Smooth muscle cell (in vitro differentiated cells): ENCODE results near the gene HDAC4. TPM values are rescaled to one million over a fixed set of nuclear protein-coding genes. Genes with fewer than 3 reads are reported as not detected.

ENCODE experiments used
- DNase-seq: peaks from one replicate; lab custom pipeline; 2025; ENCODE audit not compliant: unreplicated experiment; lab: John Stamatoyannopoulos, UW
- H2AFZ ChIP-seq: fragments of 200-600 bp; sonication (generic); 2 replicates; pipeline ENCODE4 v1.6.0; 2016; ENCODE audit warnings: antibody characterized with exemption, low read depth, mild to moderate bottlenecking
- H3F3A ChIP-seq: fragments of 200-600 bp; sonication (generic); 2 replicates; pipeline ENCODE4 v1.6.0; 2017; ENCODE audit warnings: antibody characterized with exemption, low read depth
- H3K27ac ChIP-seq: fragments of 200-600 bp; sonication (generic); 2 replicates; pipeline ENCODE4 v1.5.1; 2016; ENCODE audit warnings: low read depth, mild to moderate bottlenecking
- H3K27me3 ChIP-seq: fragments of 200-600 bp; sonication (generic); 2 replicates; pipeline ENCODE4 v1.6.1; 2016; ENCODE audit warnings: low read depth, mild to moderate bottlenecking
- H3K36me3 ChIP-seq: fragments of 200-600 bp; sonication (generic); 2 replicates; pipeline ENCODE4 v1.5.1; 2016; ENCODE audit warnings: low read depth
- H3K4me1 ChIP-seq: fragments of 200-600 bp; sonication (generic); 2 replicates; pipeline ENCODE4 v1.5.1; 2016; ENCODE audit warnings: low read depth
- H3K4me2 ChIP-seq: fragments of 200-600 bp; sonication (generic); 2 replicates; pipeline ENCODE4 v1.6.0; 2016; ENCODE audit warnings: mild to moderate bottlenecking
- H3K4me3 ChIP-seq: fragments of 200-600 bp; sonication (generic); 2 replicates; pipeline ENCODE4 v1.5.1; 2016; ENCODE audit warnings: mild to moderate bottlenecking
- H3K79me2 ChIP-seq: fragments of 200-600 bp; sonication (generic); 2 replicates; pipeline ENCODE4 v1.6.0; 2016; ENCODE audit warnings: low read depth, mild to moderate bottlenecking
- H3K9ac ChIP-seq: fragments of 200-600 bp; sonication (generic); 2 replicates; pipeline ENCODE4 v1.6.0; 2016; ENCODE audit warnings: low read depth
- H3K9me3 ChIP-seq: fragments of 200-600 bp; sonication (generic); replicated peaks from 2 replicates; pipeline ENCODE4 v1.5.1; 2016; ENCODE audit warnings: low read depth
- H4K20me1 ChIP-seq: fragments of 200-600 bp; sonication (generic); 2 replicates; pipeline ENCODE4 v1.6.0; 2016; ENCODE audit warnings: low read depth
- WGBS: methylation state at CpG from one replicate; pipeline ENCODE4 v1.1.7; 2016; ENCODE audit warnings: low lambda C conversion rate; 5-methylcytosine and 5-hydroxymethylcytosine counted together
- polyA plus RNA-seq: library from polyadenylated mRNA; unstranded; fragments of >200 nt; fragmentation: Nextera tagmentation; extraction: Ambion mirVana; gene quantifications from 2 replicates; pipeline ENCODE4 v1.2.1, GENCODE V29; 2016
- total RNA-seq: library from RNA; depleted of rRNA; stranded (reverse); fragments of >200 nt; gene quantifications from 2 replicates; pipeline ENCODE4 v1.2.3, GENCODE V29; 2014
- TF ChIP-seq, protein P1 (sequence below): fragments of 200-600 bp; sonication (generic); IDR thresholded peaks from 2 replicates; pipeline ENCODE4 v1.5.1; 2017; ENCODE audit warnings: borderline replicate concordance, mild to moderate bottlenecking, antibody characterized with exemption; ENCODE audit not compliant: insufficient read depth, poor library complexity, severe bottlenecking

Gene HDAC4
- total and polyA plus RNA-seq, 2 experiments from 2014 or later: 6.2 to 35.7 TPM

DNA sequence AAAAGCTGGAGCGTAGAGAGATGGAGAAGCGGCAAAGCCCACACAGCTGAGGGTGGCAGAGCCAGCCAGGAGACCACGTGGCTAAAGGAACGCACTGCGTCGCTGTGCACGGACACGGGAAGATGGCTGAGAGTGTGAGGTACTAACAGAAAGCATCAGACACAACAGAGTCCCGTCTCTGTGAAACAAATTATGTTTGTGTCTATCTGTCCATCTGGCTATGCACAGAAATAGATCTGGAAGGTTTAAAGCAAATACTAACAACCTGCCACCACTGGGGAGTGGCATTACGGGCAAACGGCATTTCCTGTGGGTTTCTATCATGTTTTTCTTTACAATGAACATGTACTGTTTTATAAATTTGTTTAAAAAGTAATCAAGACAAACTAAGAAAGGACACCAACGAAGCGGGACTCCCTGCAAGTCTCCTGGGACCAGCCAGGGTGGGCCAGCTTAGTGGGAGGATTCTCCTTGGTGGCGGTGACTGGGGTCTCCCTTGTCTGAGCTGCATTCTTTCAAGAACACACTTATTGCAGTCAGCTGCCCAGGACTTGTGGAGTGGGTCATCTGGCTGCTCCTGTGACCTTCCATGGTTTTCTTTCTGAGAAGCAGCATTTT is 290.8 kb downstream of the HDAC4 start:
- H3K27ac ChIP-seq: no peak overlapping the region
- TF ChIP-seq, protein P1, sequence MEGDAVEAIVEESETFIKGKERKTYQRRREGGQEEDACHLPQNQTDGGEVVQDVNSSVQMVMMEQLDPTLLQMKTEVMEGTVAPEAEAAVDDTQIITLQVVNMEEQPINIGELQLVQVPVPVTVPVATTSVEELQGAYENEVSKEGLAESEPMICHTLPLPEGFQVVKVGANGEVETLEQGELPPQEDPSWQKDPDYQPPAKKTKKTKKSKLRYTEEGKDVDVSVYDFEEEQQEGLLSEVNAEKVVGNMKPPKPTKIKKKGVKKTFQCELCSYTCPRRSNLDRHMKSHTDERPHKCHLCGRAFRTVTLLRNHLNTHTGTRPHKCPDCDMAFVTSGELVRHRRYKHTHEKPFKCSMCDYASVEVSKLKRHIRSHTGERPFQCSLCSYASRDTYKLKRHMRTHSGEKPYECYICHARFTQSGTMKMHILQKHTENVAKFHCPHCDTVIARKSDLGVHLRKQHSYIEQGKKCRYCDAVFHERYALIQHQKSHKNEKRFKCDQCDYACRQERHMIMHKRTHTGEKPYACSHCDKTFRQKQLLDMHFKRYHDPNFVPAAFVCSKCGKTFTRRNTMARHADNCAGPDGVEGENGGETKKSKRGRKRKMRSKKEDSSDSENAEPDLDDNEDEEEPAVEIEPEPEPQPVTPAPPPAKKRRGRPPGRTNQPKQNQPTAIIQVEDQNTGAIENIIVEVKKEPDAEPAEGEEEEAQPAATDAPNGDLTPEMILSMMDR: no peak
- no peaks in the 10 kb centered on the region for H4K20me1 ChIP-seq
- no peak for DNase-seq
- H3K79me2 ChIP-seq: no peaks in the 10 kb centered on the region
- WGBS: 96% methylated on average over 14 of the region's 14 CpGs
- H3K9me3 ChIP-seq: no peaks in the 10 kb centered on the region
- no peaks in the 10 kb centered on the region for H3K4me1 ChIP-seq
- H3K4me2 ChIP-seq: no peak overlapping the region
- H3K27me3 ChIP-seq: no peaks in the 10 kb centered on the region
- no peaks in the 10 kb centered on the region for H3F3A ChIP-seq
- H2AFZ ChIP-seq: no peak overlapping the region
- H3K9ac ChIP-seq: no peak overlapping the region
- no peaks in the 10 kb centered on the region for H3K36me3 ChIP-seq
- no peak overlapping the region for H3K4me3 ChIP-seq

DNA sequence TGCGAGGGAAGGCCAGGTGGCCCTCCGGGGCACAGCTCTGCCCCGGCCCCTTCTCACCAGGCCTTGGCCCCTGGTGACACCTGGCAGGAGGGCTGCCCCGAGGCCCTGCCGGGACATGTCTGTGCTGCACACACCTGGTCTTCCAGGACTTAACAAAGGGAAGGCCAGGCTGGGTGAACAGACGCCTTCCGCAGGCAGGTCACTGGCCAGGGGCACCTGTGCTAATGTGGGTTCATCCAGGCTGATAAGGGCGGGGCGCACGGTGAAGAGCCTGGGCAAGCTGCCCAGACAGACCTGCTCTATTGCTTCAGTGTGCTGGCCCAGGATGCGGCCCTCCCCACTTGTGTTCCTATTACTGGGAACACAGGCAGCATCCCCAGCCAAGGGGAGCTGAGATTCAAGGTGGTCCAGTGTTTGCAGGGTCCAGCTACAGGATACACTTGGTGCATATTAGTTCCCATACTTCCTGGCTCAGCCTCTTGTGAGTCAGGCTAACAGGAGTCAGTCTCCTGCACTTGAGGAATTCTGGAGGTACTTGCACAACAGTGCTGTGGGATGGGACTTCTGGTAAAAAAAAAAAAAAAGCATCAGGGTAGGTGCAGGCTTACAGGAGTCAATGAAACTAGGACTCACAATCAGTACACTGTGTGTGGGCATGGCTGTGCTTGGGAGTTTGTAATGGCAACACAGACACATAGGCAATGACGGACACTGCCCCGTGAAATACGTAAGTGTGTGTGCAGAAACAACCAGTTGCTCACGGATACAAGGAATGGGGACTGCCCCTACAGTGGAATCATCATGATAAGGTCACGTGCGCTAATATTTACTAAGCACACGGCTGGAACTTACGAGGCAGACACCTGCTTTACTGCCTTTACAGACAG is 291.5 kb downstream of the HDAC4 start:
- Histone ChIP-seq H3K9me3 (no peaks in the 10 kb centered on the region), H3K79me2 (no peaks in the 10 kb centered on the region), H3K36me3 (no peaks in the 10 kb centered on the region), H3K4me3 (no peak overlapping the region), H3K4me1 (no peaks in the 10 kb centered on the region), H3K4me2 (no peak overlapping the region), H2AFZ (no peak overlapping the region), H3F3A (no peaks in the 10 kb centered on the region), H4K20me1 (no peaks in the 10 kb centered on the region), H3K9ac (no peak overlapping the region), H3K27me3 (no peaks in the 10 kb centered on the region), H3K27ac (no peak overlapping the region)
- TF ChIP-seq, protein P1: no peak
- 97% methylated on average over 19 of the region's 19 CpGs for WGBS
- DNase-seq: no peak

DNA sequence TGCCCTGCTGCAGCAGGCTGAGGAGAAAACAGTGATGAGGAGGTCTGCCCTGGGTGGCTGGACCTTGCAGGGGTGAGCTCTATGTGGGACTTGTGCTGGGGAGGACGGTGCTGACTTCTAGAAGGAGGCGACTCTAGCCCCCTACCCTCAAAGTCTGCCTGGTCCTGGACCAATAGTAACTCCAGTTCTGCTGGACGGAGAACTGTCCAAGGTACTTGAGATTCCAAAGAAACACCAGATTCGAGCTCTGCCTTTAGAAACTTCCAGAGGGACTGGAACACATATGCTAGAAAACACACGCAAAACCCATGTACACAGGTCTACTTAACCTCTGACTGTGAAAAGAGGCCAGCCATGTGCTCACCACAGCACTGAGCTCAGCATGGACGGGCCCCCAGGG is 292.4 kb downstream of the HDAC4 start:
- 79% methylated on average over 6 of the region's 6 CpGs for WGBS
- H2AFZ ChIP-seq: no peak overlapping the region
- no peaks in the 10 kb centered on the region for H3K36me3 ChIP-seq
- H3K4me1 ChIP-seq: no peaks in the 10 kb centered on the region
- H3K79me2 ChIP-seq: no peaks in the 10 kb centered on the region
- H3K4me2 ChIP-seq: no peak overlapping the region
- no peak overlapping the region for H3K27ac ChIP-seq
- H3K9ac ChIP-seq: no peak overlapping the region
- DNase-seq: no peak
- no peaks in the 10 kb centered on the region for H4K20me1 ChIP-seq
- no peaks in the 10 kb centered on the region for H3K27me3 ChIP-seq
- TF ChIP-seq, protein P1: no peak
- H3K9me3 ChIP-seq: no peaks in the 10 kb centered on the region
- no peak overlapping the region for H3K4me3 ChIP-seq
- no peaks in the 10 kb centered on the region for H3F3A ChIP-seq
